Lung (tissue), 13 donors: ENCODE results near the gene MRPS24. TPM values are rescaled to one million over a fixed set of nuclear protein-coding genes. Genes with fewer than 3 reads are reported as not detected.
"Not testable (repeated sequence)": the region's sequence is repeated elsewhere in the genome, so short reads cannot be mapped to it uniquely, and the experiment has no call there.

Source experiments
- ATAC-seq: fragments of 200-7000 bp; cut with Tn5 transposase; one replicate; pipeline ENCODE4 v1.9.1; 2020; ENCODE audit warnings: moderate number of reproducible peaks; ENCODE audit not compliant: insufficient read depth, low FRiP score
- DNase-seq, 3 donors: peaks; one replicate each; pipeline ENCODE4 v3.0.0-alpha.2; 2013 to 2017
- H3K27ac ChIP-seq, 2 donors: one replicate each; pipeline ENCODE4 v1.5.1; 2013; ENCODE audit warnings: mild to moderate bottlenecking in 2 of 2, moderate library complexity in 2 of 2, control low read depth in 1 of 2, inconsistent platforms in 1 of 2, low read depth in 1 of 2, low read length in 1 of 2
- H3K27me3 ChIP-seq, 3 donors: one replicate each; pipeline ENCODE4 v1.5.1; 2013; ENCODE audit warnings: low read length in 2 of 3; ENCODE audit not compliant: control insufficient read depth in 3 of 3, insufficient read depth in 3 of 3
- H3K36me3 ChIP-seq, 4 donors: one replicate each; pipeline ENCODE4 v1.5.1; 2013; ENCODE audit warnings: low read length in 4 of 4, mild to moderate bottlenecking in 1 of 4, moderate library complexity in 1 of 4; ENCODE audit not compliant: control insufficient read depth in 4 of 4, insufficient read depth in 4 of 4
- H3K4me1 ChIP-seq, 5 donors: one replicate each; pipeline ENCODE4 v1.5.1; 2013; ENCODE audit warnings: low read length in 5 of 5, mild to moderate bottlenecking in 2 of 5, moderate library complexity in 1 of 5; ENCODE audit not compliant: control insufficient read depth in 5 of 5, insufficient read depth in 5 of 5
- H3K4me3 ChIP-seq: one replicate; pipeline ENCODE4 v1.5.1; 2013; ENCODE audit warnings: mild to moderate bottlenecking, control low read depth, moderate library complexity
- H3K9ac ChIP-seq, 2 donors: one replicate each; pipeline ENCODE4 v1.5.1; 2013; ENCODE audit warnings: low read length in 2 of 2, control low read depth in 1 of 2; ENCODE audit not compliant: insufficient read depth in 1 of 2
- H3K9me3 ChIP-seq, 4 donors: one replicate each; pipeline ENCODE4 v1.5.1; 2013; ENCODE audit warnings: low read length in 3 of 4, mild to moderate bottlenecking in 1 of 4, moderate library complexity in 1 of 4; ENCODE audit not compliant: control insufficient read depth in 4 of 4, insufficient read depth in 3 of 4
- CTCF ChIP-seq: IDR thresholded peaks from 2 replicates; pipeline ENCODE4 v1.5.1; 2012; ENCODE audit warnings: mild to moderate bottlenecking; ENCODE audit errors: control extremely low read depth, extremely low read depth
- WGBS, 2 donors: extraction: QIAGEN DNeasy Blood & Tissue Kit; methylation state at CpG; one replicate each; pipeline ENCODE4 v1.1.7; 2013; 5-methylcytosine and 5-hydroxymethylcytosine counted together
- polyA plus RNA-seq, 2 donors: library from polyadenylated mRNA; stranded (reverse); fragments of 200-250 nt; gene quantifications; one replicate each; pipeline ENCODE4 v1.2.1, GENCODE V29; 2013
- small RNA-seq: library from RNA; depleted of rRNA; stranded (forward); fragments of <200 nt; gene quantifications from one replicate; pipeline ENCODE3, GENCODE V24; 2014; ENCODE audit warnings: low replicate concordance
- total RNA-seq, 2 donors: library from RNA; depleted of rRNA in 1 of 2; stranded (reverse); fragments of >200 nt in 1 of 2; gene quantifications; one replicate each; pipeline ENCODE4 v1.2.1, GENCODE V29; 2014 to 2021
- donor health status: control.
- donor health status: control.
- donor health status: Bipolar disorder and iron deficiency.
- donor health status: healthy.
- donor health status: DM: yes; HTN: yes; CAD: no.

The MRPS24 gene
- total and polyA plus RNA-seq, 4 donors: 33.6 to 126 (median 108) TPM

GRCh38 chr7:43823941-43824340 lies 45.4 kb downstream of the MRPS24 start:
- ATAC-seq (no peak), DNase-seq (no peak)
- no peaks in the 10 kb centered on the region for H3K36me3 ChIP-seq

GRCh38 chr7:43823425-43823824 lies 45.9 kb downstream of the MRPS24 start:
- H3K9me3 ChIP-seq, DNase-seq, H3K4me3 ChIP-seq, H3K27me3 ChIP-seq, H3K4me1 ChIP-seq, ATAC-seq, H3K9ac ChIP-seq, H3K36me3 ChIP-seq, H3K27ac ChIP-seq: not testable (repeated sequence)
- 96 to 98% methylated on average over 7 of the region's 7 CpGs for WGBS, 2 donors

More at GRCh38 chr7:43823941-43824340, 45.4 kb downstream of the MRPS24 start:
- Histone ChIP-seq H3K27ac (no peak overlapping the region), H3K4me3 (no peak overlapping the region), H3K4me1 (no peaks in the 10 kb centered on the region), H3K27me3 (peaks cover 0 to 2% (median 0%) of the 10 kb centered on the region in 3 donors), H3K9ac (no peak overlapping the region), H3K9me3 (no peaks in the 10 kb centered on the region)
- WGBS, 2 donors: 81 to 86% methylated on average over 6 of the region's 6 CpGs
- no peak for TF ChIP-seq CTCF

Small RNAs within 50 kb of the gene (small RNA-seq; reads per million reads assigned to genes)
- 0.19 reads per million, percentile 7 among the genes with 10 or more reads in this experiment for gene MRPS24

Other genes with a start within 250 kb of the MRPS24 start
- gene COA1, start 140.0 kb downstream of the MRPS24 start, total RNA-seq: 10 to 100 TPM; 47.7 to 92.1 TPM
- gene COA1, start 140.0 kb downstream of the MRPS24 start, polyA plus RNA-seq: 10 to 100 TPM; 35.0 to 37.6 TPM
- gene BLVRA, start 110.8 kb downstream of the MRPS24 start, total RNA-seq: 10 to 100 TPM; 25.9 to 92.2 TPM
- gene BLVRA, start 110.8 kb downstream of the MRPS24 start, polyA plus RNA-seq: 100 to 1,000 TPM; 102 to 143 TPM
- 10 to 100 TPM; 23.0 to 25.5 TPM for gene URGCP, start 37.1 kb upstream of the MRPS24 start, total RNA-seq
- gene URGCP, start 37.1 kb upstream of the MRPS24 start, polyA plus RNA-seq: 10 to 100 TPM; 11.8 to 16.4 TPM
- 10 to 100 TPM in 1 of 2 donors, 1 to 10 TPM in 1; 8.8 to 25.6 TPM for gene UBE2D4, start 56.9 kb upstream of the MRPS24 start, total RNA-seq
- 10 to 100 TPM; 11.9 to 22.4 TPM for gene UBE2D4, start 56.9 kb upstream of the MRPS24 start, polyA plus RNA-seq
- under 1 TPM in 1 of 2 donors, not detected in 1; 0.09 TPM for gene SPDYE1, start 128.4 kb upstream of the MRPS24 start, total RNA-seq
- not detected for gene SPDYE1, start 128.4 kb upstream of the MRPS24 start, polyA plus RNA-seq
- gene DBNL, start 175.2 kb upstream of the MRPS24 start, total RNA-seq: 100 to 1,000 TPM in 1 of 2 donors, 10 to 100 TPM in 1; 65.9 to 144 TPM
- 100 to 1,000 TPM in 1 of 2 donors, 10 to 100 TPM in 1; 89.3 to 209 TPM for gene DBNL, start 175.2 kb upstream of the MRPS24 start, polyA plus RNA-seq
- under 1 TPM in 1 of 2 donors, not detected in 1; 0.85 TPM for gene PGAM2, start 196.1 kb upstream of the MRPS24 start, total RNA-seq
- under 1 TPM; 0.63 to 0.83 TPM for gene PGAM2, start 196.1 kb upstream of the MRPS24 start, polyA plus RNA-seq
- 10 to 100 TPM; 27.9 to 35.8 TPM for gene POLM, start 213.0 kb upstream of the MRPS24 start, total RNA-seq
- 10 to 100 TPM; 17.9 to 19.1 TPM for gene POLM, start 213.0 kb upstream of the MRPS24 start, polyA plus RNA-seq
- gene AEBP1, start 234.8 kb upstream of the MRPS24 start, total RNA-seq: 100 to 1,000 TPM in 1 of 2 donors, 10 to 100 TPM in 1; 43.4 to 124 TPM
- 10 to 100 TPM; 68.3 to 69.0 TPM for gene AEBP1, start 234.8 kb upstream of the MRPS24 start, polyA plus RNA-seq